ENCODE data around the gene ZNF541.

Gene ZNF541

GRCh38 chr19:47561440-47562057 is 11.4 kb downstream of the ZNF541 start:
- H3K9me3 ChIP-seq = no peaks in the 10 kb centered on the region
- DNase-seq = no peak
- no peaks in the 10 kb centered on the region for H3K4me1 ChIP-seq
- H3K27me3 ChIP-seq = no peaks in the 10 kb centered on the region
- no peaks in the 10 kb centered on the region for H3K36me3 ChIP-seq
- no peak overlapping the region for H3K4me3 ChIP-seq (ENCODE audit: low read depth, low read length)
- TF ChIP-seq CTCF (IDR thresholded peaks at IDR 0.05; ENCODE audit: low read depth, low read length) = no peak

- Histone ChIP-seq H3K36me3 (no peaks in the 10 kb centered on the region), H3K27me3 (no peaks in the 10 kb centered on the region), H3K9me3 (no peaks in the 10 kb centered on the region), H3K4me1 (no peaks in the 10 kb centered on the region), H3K4me3 (ENCODE audit: low read depth, low read length) (no peak overlapping the region)
- TF ChIP-seq CTCF (IDR thresholded peaks at IDR 0.05; ENCODE audit: low read depth, low read length) = no peak
- DNase-seq = no peak
Observed at GRCh38 chr19:47560999-47561398, 11.9 kb downstream of the ZNF541 start.

- Histone ChIP-seq H3K4me3 (ENCODE audit: low read depth, low read length) (no peak overlapping the region), H3K9me3 (no peaks in the 10 kb centered on the region), H3K27me3 (no peaks in the 10 kb centered on the region), H3K36me3 (no peaks in the 10 kb centered on the region), H3K4me1 (no peaks in the 10 kb centered on the region)
- no peak for TF ChIP-seq CTCF (IDR thresholded peaks at IDR 0.05; ENCODE audit: low read depth, low read length)
- no peak for DNase-seq
Observed at GRCh38 chr19:47550129-47550528, 22.8 kb downstream of the ZNF541 start.

- Histone ChIP-seq H3K4me1 (no peaks in the 10 kb centered on the region), H3K4me3 (ENCODE audit: low read depth, low read length) (no peak overlapping the region), H3K36me3 (no peaks in the 10 kb centered on the region), H3K9me3 (no peaks in the 10 kb centered on the region), H3K27me3 (no peaks in the 10 kb centered on the region)
- DNase-seq = no peak
- TF ChIP-seq CTCF (IDR thresholded peaks at IDR 0.05; ENCODE audit: low read depth, low read length) = no peak
Observed at GRCh38 chr19:47549261-47549862, 23.6 kb downstream of the ZNF541 start.

- no peaks in the 10 kb centered on the region for H3K9me3 ChIP-seq
- H3K27me3 ChIP-seq = no peaks in the 10 kb centered on the region
- no peak for DNase-seq
- no peaks in the 10 kb centered on the region for H3K36me3 ChIP-seq
- H3K4me1 ChIP-seq = no peaks in the 10 kb centered on the region; the same call in 1 of the 2 replicates
- H3K4me3 ChIP-seq (ENCODE audit: low read depth, low read length) = no peak overlapping the region
- no peak for TF ChIP-seq CTCF (IDR thresholded peaks at IDR 0.05; ENCODE audit: low read depth, low read length)
Observed at GRCh38 chr19:47547199-47547598, 25.7 kb downstream of the ZNF541 start.

Measured in BE2C (cell line).